NCI-H1417 (cell line): Measurements from ENCODE around the gene RAB8A.
"Not testable (repeated sequence)": the region's sequence is repeated elsewhere in the genome, so short reads cannot be mapped to it uniquely, and the experiment has no call there.

ENCODE experiments used
- DNase-seq, 3 experiments: peaks; one replicate each; lab custom pipeline; 2025; lab: John Stamatoyannopoulos, UW

Gene RAB8A

DNA sequence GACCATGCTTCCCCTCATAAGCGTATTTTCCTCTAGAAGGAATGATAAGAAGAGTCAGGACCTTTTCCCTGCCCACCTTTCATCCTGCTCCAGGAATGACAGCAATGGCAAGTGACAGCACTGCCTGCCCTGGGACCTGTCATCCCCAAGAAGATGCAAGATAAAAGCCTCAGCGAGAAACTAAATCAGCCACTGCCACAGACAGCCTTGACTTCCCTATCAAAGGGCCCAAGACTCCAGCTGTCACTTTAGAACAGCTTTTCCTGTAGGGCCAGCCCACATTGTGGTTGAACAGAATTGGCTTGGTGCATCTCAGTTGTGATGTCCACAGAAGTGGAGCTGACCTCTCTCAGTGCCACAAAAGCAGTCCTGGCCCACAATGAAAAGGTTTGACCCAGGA, 1.1 kb downstream of the RAB8A start:
- DNase-seq: no peak

DNA sequence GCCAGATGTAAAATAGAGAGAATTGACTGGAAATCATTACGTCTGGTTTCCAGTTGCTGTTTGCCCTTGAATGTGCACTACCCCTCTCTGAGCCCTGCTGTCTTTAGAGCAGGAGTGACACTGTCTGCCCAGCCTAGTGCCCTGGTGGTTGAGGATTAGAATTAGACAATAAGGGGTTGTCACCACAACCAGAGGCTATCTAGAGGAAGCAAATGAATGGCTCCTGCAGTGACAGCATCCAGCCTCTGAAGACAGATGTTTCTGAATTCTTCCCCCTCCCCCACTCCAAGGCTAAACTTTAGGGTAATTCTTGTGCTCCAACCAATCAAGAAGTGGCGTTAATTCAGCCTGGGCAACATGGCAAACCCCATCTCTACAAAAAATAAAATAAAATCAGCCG, 2.0 kb downstream of the RAB8A start:
- DNase-seq: no peak

- DNase-seq: no peak
Observed at GRCh38 chr19:16115301-16116039, 3.8 kb downstream of the RAB8A start.

GRCh38 chr19:16116067-16116466, 4.4 kb downstream of the RAB8A start:
- DNase-seq: no peak

- DNase-seq: no peak
Observed at GRCh38 chr19:16117594-16118033, 5.9 kb downstream of the RAB8A start.

GRCh38 chr19:16118489-16119033, 6.9 kb downstream of the RAB8A start:
- DNase-seq: no peak

- not testable (repeated sequence) for DNase-seq
Observed at GRCh38 chr19:16119075-16119857, 7.6 kb downstream of the RAB8A start.

DNA sequence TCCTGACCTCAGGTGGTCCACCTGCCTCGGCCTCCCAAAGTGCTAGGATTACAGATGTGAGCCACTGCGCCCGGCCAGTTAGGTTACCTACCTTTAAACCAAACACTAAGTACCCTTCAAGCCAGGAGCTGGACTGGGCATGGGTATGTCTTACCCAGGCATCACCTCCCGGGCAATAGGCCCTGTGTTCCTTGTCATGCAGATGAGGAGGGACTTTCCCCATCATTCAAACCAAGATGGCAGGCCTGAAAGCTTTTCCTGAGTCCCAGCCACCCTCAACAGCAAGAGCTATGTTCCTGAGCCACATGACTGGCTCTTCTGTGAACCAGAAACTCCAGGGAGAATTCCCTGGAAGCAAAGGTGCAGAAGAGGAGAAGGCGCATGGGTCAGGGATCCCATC, 9.5 kb downstream of the RAB8A start:
- DNase-seq: no peak

- no peak for DNase-seq
Observed at GRCh38 chr19:16121967-16122366, 10.3 kb downstream of the RAB8A start.

- no peak for DNase-seq
Observed at GRCh38 chr19:16124953-16125352, 13.3 kb downstream of the RAB8A start.

GRCh38 chr19:16125737-16126495, 14.2 kb downstream of the RAB8A start:
- no peak for DNase-seq

DNA sequence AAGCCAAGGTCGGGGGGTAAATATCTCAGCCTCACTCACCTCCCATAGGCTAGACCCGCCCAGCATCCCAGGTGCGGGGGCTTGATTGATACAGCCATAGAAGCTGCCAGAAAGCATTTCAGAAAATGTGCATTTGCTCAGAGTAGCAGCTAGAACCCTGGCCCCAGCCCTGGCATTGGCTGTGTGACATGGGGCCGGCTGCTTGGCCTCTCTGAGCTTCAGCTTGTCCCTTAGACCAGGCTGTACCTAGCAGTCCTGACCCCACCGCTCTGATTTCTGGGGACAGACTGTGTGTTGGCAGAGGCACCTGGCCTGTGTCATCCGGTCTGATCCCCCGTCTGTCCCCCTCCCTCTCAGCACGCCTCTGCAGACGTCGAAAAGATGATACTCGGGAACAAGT, 15.4 kb downstream of the RAB8A start:
- no peak for DNase-seq

DNA sequence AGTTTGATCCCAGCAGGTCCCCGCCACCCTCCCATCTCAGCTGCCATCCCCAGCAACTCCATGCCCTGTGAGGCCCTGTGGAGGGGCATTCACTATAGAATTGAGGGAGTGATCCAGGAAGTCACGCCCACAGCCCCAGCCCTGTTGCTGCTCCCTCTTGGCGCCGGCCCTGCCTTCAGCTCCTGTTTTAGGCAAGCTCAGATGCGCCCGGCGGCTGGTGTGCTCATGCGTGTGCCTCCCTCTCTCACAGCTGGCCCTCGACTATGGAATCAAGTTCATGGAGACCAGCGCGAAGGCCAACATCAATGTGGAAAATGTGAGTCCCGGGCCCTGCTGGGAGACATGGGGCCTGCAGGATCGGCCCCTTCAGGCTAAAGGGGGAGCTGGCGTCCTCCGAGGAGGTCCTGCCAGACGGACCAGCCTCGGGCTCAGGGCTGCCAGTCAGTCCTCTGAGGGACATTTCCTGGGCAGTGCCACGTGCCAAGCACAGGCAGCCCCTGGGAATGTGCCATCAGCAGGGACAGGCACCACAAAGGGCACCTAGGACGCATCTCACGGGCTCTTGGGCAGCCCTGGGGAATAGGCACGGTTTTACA, 16.2 kb downstream of the RAB8A start:
- DNase-seq: no peak

DNA sequence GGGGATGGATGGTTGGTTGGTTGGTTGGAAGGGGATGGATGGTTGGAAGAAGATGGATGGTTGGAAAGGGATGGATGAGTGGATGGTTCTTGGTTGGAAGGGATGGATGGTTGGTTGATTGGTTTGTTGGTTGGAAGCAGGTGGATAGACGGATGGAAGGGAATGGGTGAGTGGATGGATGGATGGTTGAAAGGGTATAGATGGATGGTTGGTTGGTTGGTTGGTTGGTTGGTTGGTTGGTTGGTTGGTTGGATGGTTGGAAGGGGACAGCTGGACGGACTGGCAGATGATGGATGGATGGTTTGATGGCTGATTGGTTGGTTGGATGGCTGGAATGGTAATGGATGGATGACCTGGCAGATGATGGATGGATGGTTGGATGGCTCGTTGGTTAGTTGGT, 20.0 kb downstream of the RAB8A start:
- no peak for DNase-seq

DNA sequence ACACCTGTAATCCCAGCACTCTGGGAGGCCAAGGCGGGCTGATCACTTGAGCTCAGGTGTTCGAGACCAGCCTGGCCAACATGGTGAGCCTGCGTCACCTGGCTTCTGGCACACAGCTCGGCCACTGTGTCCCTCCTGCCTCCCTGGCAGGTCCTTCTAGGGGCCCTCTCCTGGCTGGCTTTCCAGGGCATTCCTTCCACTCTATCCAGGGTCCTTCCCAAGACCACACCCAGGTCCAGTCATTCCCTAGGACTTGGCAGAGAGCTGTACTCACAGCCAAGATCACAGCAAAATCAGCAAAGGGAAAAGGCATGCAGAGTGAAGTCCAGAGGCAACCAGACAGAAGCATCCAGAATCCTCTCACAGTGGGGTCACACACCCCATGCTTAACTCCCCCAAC, 22.1 kb downstream of the RAB8A start:
- DNase-seq: no peak

GRCh38 chr19:16134510-16134909, 22.8 kb downstream of the RAB8A start:
- no peak for DNase-seq

- DNase-seq: no peak
Observed at GRCh38 chr19:16135430-16136127, 23.9 kb downstream of the RAB8A start.

GRCh38 chr19:16136185-16136999, 24.7 kb downstream of the RAB8A start:
- peak in 1 of 3 experiments; percentile 31 for DNase-seq

GRCh38 chr19:16139752-16140151, 28.1 kb downstream of the RAB8A start:
- DNase-seq: no peak

- no peak for DNase-seq
Observed at GRCh38 chr19:16141043-16141442, 29.4 kb downstream of the RAB8A start.
